Measurements from ENCODE around the gene GNA12. TPM values are rescaled to one million over a fixed set of nuclear protein-coding genes. Genes with fewer than 3 reads are reported as not detected.

GNA12 gene
- total RNA-seq, 8 experiments from 2014 or later = 9.7 to 33.3 (median 20.5) TPM

DNA sequence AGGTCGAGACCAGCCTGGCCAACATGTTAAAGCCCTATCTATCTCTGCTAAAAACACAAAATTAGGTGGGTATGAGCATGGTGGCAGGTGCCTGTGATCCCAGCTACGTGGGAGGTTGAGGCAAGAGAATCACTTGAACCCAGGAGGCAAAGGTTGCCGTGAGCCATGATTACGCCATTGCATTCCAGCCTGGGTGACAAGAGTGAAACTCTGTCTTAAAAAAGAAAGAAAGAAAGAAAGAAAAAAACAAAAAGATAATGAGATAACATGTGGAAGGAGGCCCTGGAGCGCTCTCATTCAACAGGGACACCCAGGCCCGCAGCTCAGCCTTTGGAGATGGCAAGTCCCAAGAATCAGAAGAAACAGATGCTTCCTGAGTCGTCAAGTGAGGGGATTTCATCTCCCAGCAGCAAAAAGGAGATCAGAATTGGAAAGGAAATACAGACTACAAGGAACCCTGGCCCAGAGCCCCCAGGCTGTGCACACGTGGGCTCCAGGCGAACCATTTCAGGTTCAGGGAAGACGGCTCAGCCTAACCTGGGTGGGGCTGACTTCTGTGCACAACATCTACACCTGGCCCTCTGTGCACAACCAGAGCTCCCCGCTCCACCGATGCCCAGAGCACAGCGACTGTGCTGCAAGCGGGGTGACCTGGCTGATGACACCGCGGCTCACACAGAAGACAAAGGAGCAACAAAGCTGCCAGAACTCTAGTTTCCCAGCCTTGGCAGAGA, 33.3 kb downstream of the GNA12 start:
- no peak for ATAC-seq (replicated peaks in 6 of 8)
- in situ Hi-C loops (cut with MboI; ENCODE audit: low pct_unique_long_range_greater_than_20kb in 2 of 9, low sequenced_read_pairs in 9 of 9, unreplicated experiment in 9 of 9) = no loop called here
- H3K4me1 ChIP-seq (replicated peaks in 1 of 2) = peaks cover 9 to 11% of the 10 kb centered on the region in 2 donors
- no peak overlapping the region for H3K27ac ChIP-seq
- 40 to 100% (median 87%) methylated on average over 1 to 10 of the region's 16 CpGs; no CpG with 5 or more reads in 1 of the 10 experiments for WGBS, 10 experiments
- H3K4me3 ChIP-seq = no peak overlapping the region

- WGBS, 10 experiments = 81 to 100% (median 97%) methylated on average over 1 to 6 of the region's 8 CpGs; no CpG with 5 or more reads in 2 of the 10 experiments
- Histone ChIP-seq H3K27ac (no peak overlapping the region), H3K4me3 (no peak overlapping the region), H3K4me1 (replicated peaks in 1 of 2) (peaks cover 9 to 11% of the 10 kb centered on the region in 2 donors)
- in situ Hi-C loops (cut with MboI; ENCODE audit: low pct_unique_long_range_greater_than_20kb in 2 of 9, low sequenced_read_pairs in 9 of 9, unreplicated experiment in 9 of 9) = no loop called here
- ATAC-seq (replicated peaks in 6 of 8) = no peak
Observed at GRCh38 chr7:2809903-2810625, 34.0 kb downstream of the GNA12 start.

GRCh38 chr7:2808891-2809665, 35.0 kb downstream of the GNA12 start:
- Histone ChIP-seq H3K27ac (no peak overlapping the region), H3K4me3 (no peak overlapping the region), H3K4me1 (replicated peaks in 1 of 2) (peaks cover 9 to 11% of the 10 kb centered on the region in 2 donors)
- in situ Hi-C loops (cut with MboI; ENCODE audit: low pct_unique_long_range_greater_than_20kb in 2 of 9, low sequenced_read_pairs in 9 of 9, unreplicated experiment in 9 of 9) = no loop called here
- WGBS, 10 experiments = 80 to 100% (median 95%) methylated on average over 2 to 15 of the region's 15 CpGs
- no peak for ATAC-seq (replicated peaks in 6 of 8)

DNA sequence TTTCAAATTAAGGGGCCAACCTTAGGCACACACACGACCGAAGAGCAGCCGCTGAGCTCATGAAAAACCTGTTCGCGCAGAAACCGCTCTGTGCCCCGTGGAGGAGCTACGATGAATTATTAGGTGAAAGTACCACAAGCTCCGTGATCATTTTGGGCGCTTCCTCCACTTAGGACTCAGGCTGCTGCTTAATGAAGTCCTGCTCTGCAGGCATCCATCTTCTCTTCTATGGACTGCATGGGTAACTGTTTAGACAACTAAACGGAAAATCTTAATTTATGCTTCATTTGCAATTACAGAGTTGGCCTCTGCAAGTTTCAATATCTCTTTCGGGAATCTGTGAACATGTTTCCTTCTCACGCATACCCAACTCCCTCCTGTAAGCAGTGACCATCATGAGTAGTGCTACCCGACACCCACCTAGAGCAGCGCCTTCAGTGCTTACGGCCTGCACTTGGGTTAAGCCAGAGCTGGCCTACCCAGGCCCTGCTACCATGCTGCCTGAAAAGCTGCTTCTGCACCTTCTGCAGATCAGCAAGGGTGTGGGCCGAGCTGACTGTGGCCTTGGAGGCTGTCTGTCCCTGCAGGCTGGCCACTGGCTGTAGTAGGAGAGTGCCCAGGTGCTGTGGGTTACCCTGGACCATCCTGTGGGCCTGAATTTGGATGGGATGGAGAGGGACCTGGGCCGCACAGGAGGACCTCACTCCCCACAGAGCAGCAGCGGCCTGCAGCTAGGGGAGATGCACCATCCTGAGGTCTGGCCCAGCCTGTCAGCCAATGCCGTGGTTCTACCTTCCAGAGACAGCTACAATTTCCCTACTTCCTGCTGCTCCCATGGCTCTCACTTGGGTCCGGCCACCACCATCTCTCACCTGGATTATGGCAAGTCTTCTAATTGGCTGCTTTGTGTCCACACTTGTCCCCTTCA, 36.0 kb downstream of the GNA12 start:
- peak; percentile 71 to 90 (median 77) for ATAC-seq (replicated peaks in 6 of 8)
- H3K27ac ChIP-seq = no peak overlapping the region
- H3K4me1 ChIP-seq (replicated peaks in 1 of 2) = peaks cover 11 to 12% of the 10 kb centered on the region in 2 donors
- WGBS, 10 experiments = 7 to 100% (median 62%) methylated on average over 1 to 14 of the region's 21 CpGs
- no peak overlapping the region for H3K4me3 ChIP-seq
- in situ Hi-C loops (cut with MboI; ENCODE audit: low pct_unique_long_range_greater_than_20kb in 2 of 9, low sequenced_read_pairs in 9 of 9, unreplicated experiment in 9 of 9) = no loop called here

GRCh38 chr7:2807460-2807844, 36.7 kb downstream of the GNA12 start:
- in situ Hi-C loops (cut with MboI; ENCODE audit: low pct_unique_long_range_greater_than_20kb in 2 of 9, low sequenced_read_pairs in 9 of 9, unreplicated experiment in 9 of 9) = no loop called here
- Histone ChIP-seq H3K4me3 (no peak overlapping the region), H3K27ac (no peak overlapping the region), H3K4me1 (replicated peaks in 1 of 2) (peaks cover 11 to 19% of the 10 kb centered on the region in 2 donors)
- ATAC-seq (replicated peaks in 6 of 8) = peak in 2 of 8 experiments; percentile 8 to 9
- 7 to 100% (median 68%) methylated on average over 1 to 5 of the region's 5 CpGs; no CpG with 5 or more reads in 1 of the 10 experiments for WGBS, 10 experiments

GRCh38 chr7:2806571-2806970, 37.5 kb downstream of the GNA12 start:
- Histone ChIP-seq H3K4me3 (no peak overlapping the region), H3K27ac (no peak overlapping the region), H3K4me1 (replicated peaks in 1 of 2) (peaks cover 11 to 19% of the 10 kb centered on the region in 2 donors)
- ATAC-seq (replicated peaks in 6 of 8) = no peak
- in situ Hi-C loops (cut with MboI; ENCODE audit: low pct_unique_long_range_greater_than_20kb in 2 of 9, low sequenced_read_pairs in 9 of 9, unreplicated experiment in 9 of 9) = no loop called here
- 82 to 98% (median 94%) methylated on average over 3 to 5 of the region's 5 CpGs for WGBS, 10 experiments

- H3K4me3 ChIP-seq = no peak overlapping the region
- 89 to 97% (median 96%) methylated on average over 3 to 14 of the region's 18 CpGs; no CpG with 5 or more reads in 1 of the 10 experiments for WGBS, 10 experiments
- in situ Hi-C loops (cut with MboI; ENCODE audit: low pct_unique_long_range_greater_than_20kb in 2 of 9, low sequenced_read_pairs in 9 of 9, unreplicated experiment in 9 of 9) = no loop called here
- no peak overlapping the region for H3K27ac ChIP-seq
- ATAC-seq (replicated peaks in 6 of 8) = no peak
- H3K4me1 ChIP-seq (replicated peaks in 1 of 2) = peaks cover 11 to 19% of the 10 kb centered on the region in 2 donors
Observed at GRCh38 chr7:2805213-2805944, 38.7 kb downstream of the GNA12 start.

DNA sequence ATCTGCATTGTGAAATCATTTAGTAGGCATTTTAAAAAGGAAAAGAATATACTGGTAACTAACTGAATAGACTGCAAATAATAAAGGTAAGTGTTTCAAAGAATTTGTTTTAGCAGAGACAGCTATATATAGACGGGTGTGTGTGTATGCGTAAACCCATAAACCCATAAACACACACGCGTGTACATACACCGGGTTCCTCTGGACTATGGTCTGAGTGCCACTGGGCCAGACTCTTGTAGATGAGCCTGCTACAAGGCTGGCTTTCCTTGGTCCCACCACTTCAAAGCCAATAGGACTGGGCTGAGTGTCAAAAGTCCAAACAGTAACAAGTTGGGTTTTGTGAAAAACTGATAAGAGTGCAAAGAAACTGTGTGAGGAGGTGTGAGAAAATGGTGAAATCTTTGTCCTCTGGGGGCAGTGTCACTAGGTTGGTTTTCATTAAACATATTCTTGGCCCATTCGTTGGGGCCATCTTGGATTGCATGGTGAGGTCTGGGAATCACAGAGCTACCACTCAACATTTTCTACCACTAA, 39.8 kb downstream of the GNA12 start:
- Histone ChIP-seq H3K4me3 (no peak overlapping the region), H3K4me1 (replicated peaks in 1 of 2) (peaks cover 11 to 19% of the 10 kb centered on the region in 2 donors), H3K27ac (no peak overlapping the region)
- in situ Hi-C loops (cut with MboI; ENCODE audit: low pct_unique_long_range_greater_than_20kb in 2 of 9, low sequenced_read_pairs in 9 of 9, unreplicated experiment in 9 of 9) = no loop called here
- 67 to 100% (median 92%) methylated on average over 1 to 6 of the region's 6 CpGs; no CpG with 5 or more reads in 2 of the 10 experiments for WGBS, 10 experiments
- no peak for ATAC-seq (replicated peaks in 6 of 8)

GRCh38 chr7:2803755-2804154, 40.4 kb downstream of the GNA12 start:
- no peak for ATAC-seq (replicated peaks in 6 of 8)
- H3K27ac ChIP-seq = no peak overlapping the region
- H3K4me1 ChIP-seq (replicated peaks in 1 of 2) = peaks cover 11 to 19% of the 10 kb centered on the region in 2 donors
- in situ Hi-C loops (cut with MboI; ENCODE audit: low pct_unique_long_range_greater_than_20kb in 2 of 9, low sequenced_read_pairs in 9 of 9, unreplicated experiment in 9 of 9) = no loop called here
- H3K4me3 ChIP-seq = no peak overlapping the region
- 40 to 100% (median 93%) methylated on average over 1 to 4 of the region's 4 CpGs; no CpG with 5 or more reads in 1 of the 10 experiments for WGBS, 10 experiments

DNA sequence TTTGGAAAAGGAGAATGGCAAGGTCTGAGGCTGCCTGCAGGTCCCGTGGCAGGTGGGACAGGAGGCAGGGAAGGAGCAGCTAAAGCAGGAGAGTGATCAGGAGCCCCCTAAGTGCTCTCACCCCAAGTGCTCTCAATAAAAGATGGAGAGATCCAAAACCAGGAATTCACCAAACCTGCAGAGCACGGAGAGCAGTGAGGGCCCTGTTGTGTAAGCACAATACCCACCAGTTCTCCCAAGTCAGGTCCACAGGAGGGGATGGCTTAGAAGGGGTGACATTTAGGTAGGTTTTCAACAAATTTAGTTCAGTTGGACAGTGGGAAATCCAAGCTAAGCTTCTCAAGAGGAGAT, 40.8 kb downstream of the GNA12 start:
- Histone ChIP-seq H3K27ac (no peak overlapping the region), H3K4me1 (replicated peaks in 1 of 2) (peaks cover 11 to 19% of the 10 kb centered on the region in 2 donors), H3K4me3 (no peak overlapping the region)
- WGBS, 10 experiments = 80 to 100% (median 100%) methylated on average over 1 of the region's 2 CpGs; no CpG with 5 or more reads in 7 of the 10 experiments
- no peak for ATAC-seq (replicated peaks in 6 of 8)
- in situ Hi-C loops (cut with MboI; ENCODE audit: low pct_unique_long_range_greater_than_20kb in 2 of 9, low sequenced_read_pairs in 9 of 9, unreplicated experiment in 9 of 9) = no loop called here

DNA sequence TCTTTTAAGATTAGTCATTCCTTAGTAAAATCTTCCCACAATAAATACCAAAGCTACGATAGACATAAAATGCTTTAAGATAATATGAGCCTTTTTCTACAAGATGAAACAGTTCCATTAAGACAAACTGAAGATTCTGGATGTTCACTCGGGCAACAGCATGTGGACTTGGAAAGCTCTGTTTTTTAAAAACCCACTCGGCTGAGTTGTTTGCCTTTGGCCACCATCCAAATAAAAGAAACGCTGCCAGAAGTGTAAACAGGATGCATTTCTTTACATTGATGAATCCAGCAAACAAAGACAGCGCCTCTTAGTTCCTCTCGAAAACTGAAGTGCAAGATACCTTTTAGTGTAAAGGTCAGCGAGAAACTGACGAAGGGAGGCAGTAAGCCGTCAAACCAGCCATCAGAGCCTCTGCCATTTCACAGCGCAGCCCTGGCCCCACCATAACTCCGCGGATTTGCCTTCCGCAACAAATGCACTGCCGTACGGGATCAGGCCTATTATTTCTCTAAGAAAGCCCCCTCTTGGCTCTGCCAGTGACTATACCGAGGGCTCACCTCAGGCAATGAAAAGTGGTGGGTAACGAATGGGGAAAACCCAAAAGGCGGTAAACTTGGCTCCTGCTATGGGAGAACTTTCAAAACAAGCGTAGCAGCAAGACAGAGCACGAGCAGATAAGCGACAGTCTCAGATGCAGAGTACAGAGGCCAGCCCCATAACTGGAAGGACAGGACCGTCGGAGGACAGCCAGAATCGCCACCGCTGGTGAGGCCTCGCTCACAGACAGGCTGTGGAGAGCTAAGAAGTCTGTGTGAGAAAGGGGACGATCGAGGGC, 41.4 kb downstream of the GNA12 start:
- ATAC-seq (replicated peaks in 6 of 8) = peak in 3 of 8 experiments; percentile 29 to 55 (median 31)
- in situ Hi-C loops (cut with MboI; ENCODE audit: low pct_unique_long_range_greater_than_20kb in 2 of 9, low sequenced_read_pairs in 9 of 9, unreplicated experiment in 9 of 9) = no loop called here
- Histone ChIP-seq H3K4me1 (replicated peaks in 1 of 2) (peaks cover 6 to 13% of the 10 kb centered on the region in 2 donors), H3K27ac (no peak overlapping the region), H3K4me3 (no peak overlapping the region)
- 39 to 90% (median 70%) methylated on average over 2 to 14 of the region's 28 CpGs for WGBS, 10 experiments

Measured in motor neuron (in vitro differentiated cells).